ENCODE results near the gene POLR2E. TPM values are rescaled to one million over a fixed set of nuclear protein-coding genes. Genes with fewer than 3 reads are reported as not detected.

The POLR2E gene
- total RNA-seq, 4 donors from 2014 or later = 118 to 263 (median 228) TPM

DNA sequence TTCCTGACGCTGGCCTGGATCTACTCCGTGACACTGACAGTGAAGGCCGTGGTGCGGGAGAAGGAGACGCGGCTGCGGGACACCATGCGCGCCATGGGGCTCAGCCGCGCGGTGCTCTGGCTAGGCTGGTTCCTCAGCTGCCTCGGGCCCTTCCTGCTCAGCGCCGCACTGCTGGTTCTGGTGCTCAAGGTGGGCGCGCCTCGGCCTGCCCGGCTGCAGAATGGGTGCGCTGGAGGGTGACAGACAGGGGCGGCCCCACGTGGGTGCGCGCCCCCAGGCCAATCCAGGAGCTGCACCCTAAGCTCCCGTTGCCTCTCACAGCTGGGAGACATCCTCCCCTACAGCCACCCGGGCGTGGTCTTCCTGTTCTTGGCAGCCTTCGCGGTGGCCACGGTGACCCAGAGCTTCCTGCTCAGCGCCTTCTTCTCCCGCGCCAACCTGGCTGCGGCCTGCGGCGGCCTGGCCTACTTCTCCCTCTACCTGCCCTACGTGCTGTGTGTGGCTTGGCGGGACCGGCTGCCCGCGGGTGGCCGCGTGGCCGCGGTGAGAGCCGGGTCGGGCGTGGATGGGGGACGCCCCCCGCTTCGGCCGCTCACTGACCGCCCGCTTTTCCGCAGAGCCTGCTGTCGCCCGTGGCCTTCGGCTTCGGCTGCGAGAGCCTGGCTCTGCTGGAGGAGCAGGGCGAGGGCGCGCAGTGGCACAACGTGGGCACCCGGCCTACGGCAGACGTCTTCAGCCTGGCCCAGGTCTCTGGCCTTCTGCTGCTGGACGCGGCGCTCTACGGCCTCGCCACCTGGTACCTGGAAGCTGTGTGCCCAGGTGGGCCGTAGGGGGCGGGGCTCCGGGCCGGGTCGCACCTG lies 48.1 kb downstream of the POLR2E start:
- TF ChIP-seq POLR2A (IDR thresholded peaks at IDR 0.05) = no peak
- TF ChIP-seq, protein P1, sequence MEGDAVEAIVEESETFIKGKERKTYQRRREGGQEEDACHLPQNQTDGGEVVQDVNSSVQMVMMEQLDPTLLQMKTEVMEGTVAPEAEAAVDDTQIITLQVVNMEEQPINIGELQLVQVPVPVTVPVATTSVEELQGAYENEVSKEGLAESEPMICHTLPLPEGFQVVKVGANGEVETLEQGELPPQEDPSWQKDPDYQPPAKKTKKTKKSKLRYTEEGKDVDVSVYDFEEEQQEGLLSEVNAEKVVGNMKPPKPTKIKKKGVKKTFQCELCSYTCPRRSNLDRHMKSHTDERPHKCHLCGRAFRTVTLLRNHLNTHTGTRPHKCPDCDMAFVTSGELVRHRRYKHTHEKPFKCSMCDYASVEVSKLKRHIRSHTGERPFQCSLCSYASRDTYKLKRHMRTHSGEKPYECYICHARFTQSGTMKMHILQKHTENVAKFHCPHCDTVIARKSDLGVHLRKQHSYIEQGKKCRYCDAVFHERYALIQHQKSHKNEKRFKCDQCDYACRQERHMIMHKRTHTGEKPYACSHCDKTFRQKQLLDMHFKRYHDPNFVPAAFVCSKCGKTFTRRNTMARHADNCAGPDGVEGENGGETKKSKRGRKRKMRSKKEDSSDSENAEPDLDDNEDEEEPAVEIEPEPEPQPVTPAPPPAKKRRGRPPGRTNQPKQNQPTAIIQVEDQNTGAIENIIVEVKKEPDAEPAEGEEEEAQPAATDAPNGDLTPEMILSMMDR (IDR thresholded peaks at IDR 0.05 in 4 of 5, conservative IDR thresholded peaks at IDR 0.05 in 1 of 5) = no peak
- no peak overlapping the region for H3K4me3 ChIP-seq
- H3K36me3 ChIP-seq = peaks cover 0 to 12% of the 10 kb centered on the region in 2 donors
- DNase-seq (no peak), ATAC-seq (no peak)
- intact Hi-C loops (cut with DNase I; ENCODE audit: low total_unique reads) = no loop called here
- no peak overlapping the region for H3K27ac ChIP-seq
- peaks cover 4 to 7% of the 10 kb centered on the region in 2 donors for H3K4me1 ChIP-seq
- no peaks in the 10 kb centered on the region for H3K9me3 ChIP-seq
- H3K27me3 ChIP-seq = no peaks in the 10 kb centered on the region
- in situ Hi-C loops (cut with MboI; ENCODE audit: low sequenced_read_pairs in 4 of 4) = no loop called here

GRCh38 chr19:1046117-1046626 lies 49.0 kb downstream of the POLR2E start:
- Histone ChIP-seq H3K27ac (no peak overlapping the region), H3K9me3 (no peaks in the 10 kb centered on the region), H3K4me1 (peaks cover 13 to 14% of the 10 kb centered on the region in 2 donors), H3K36me3 (peaks cover 0 to 12% of the 10 kb centered on the region in 2 donors), H3K4me3 (no peak overlapping the region), H3K27me3 (no peaks in the 10 kb centered on the region)
- in situ Hi-C loops (cut with MboI; ENCODE audit: low sequenced_read_pairs in 4 of 4) = no loop called here
- DNase-seq = no peak
- intact Hi-C loops (cut with DNase I; ENCODE audit: low total_unique reads) = no loop called here
- TF ChIP-seq POLR2A (IDR thresholded peaks at IDR 0.05) = no peak
- TF ChIP-seq, protein P1 (IDR thresholded peaks at IDR 0.05 in 4 of 5, conservative IDR thresholded peaks at IDR 0.05 in 1 of 5) = no peak
- no peak for ATAC-seq

- in situ Hi-C loops (cut with MboI; ENCODE audit: low sequenced_read_pairs in 4 of 4) = no loop called here
- no peak for TF ChIP-seq POLR2A (IDR thresholded peaks at IDR 0.05)
- TF ChIP-seq, protein P1 (IDR thresholded peaks at IDR 0.05 in 4 of 5, conservative IDR thresholded peaks at IDR 0.05 in 1 of 5) = no peak
- Histone ChIP-seq H3K4me3 (no peak overlapping the region), H3K27ac (no peak overlapping the region), H3K36me3 (peaks cover 0 to 12% of the 10 kb centered on the region in 2 donors), H3K4me1 (peaks cover 20 to 23% of the 10 kb centered on the region in 2 donors), H3K9me3 (no peaks in the 10 kb centered on the region), H3K27me3 (no peaks in the 10 kb centered on the region)
- DNase-seq (peak in 1 of 2 donors; percentile 57), ATAC-seq (no peak)
- intact Hi-C loops (cut with DNase I; ENCODE audit: low total_unique reads) = no loop called here
Measured at GRCh38 chr19:1045247-1045603, 50.0 kb downstream of the POLR2E start.

GRCh38 chr19:1042689-1043511 lies 52.3 kb downstream of the POLR2E start:
- in situ Hi-C loops (cut with MboI; ENCODE audit: low sequenced_read_pairs in 4 of 4) = no loop called here
- Histone ChIP-seq H3K4me3 (peak overlapping the region in 2 of 4 donors; percentile 47 to 68), H3K27me3 (no peaks in the 10 kb centered on the region), H3K9me3 (no peaks in the 10 kb centered on the region), H3K4me1 (peaks cover 25 to 29% of the 10 kb centered on the region in 2 donors), H3K36me3 (peaks cover 0 to 12% of the 10 kb centered on the region in 2 donors), H3K27ac (peak overlapping the region in 3 of 4 donors; percentile 79 to 87 (median 85))
- intact Hi-C loops (cut with DNase I; ENCODE audit: low total_unique reads) = no loop called here
- DNase-seq (no peak), ATAC-seq (no peak)
- TF ChIP-seq, protein P1 (IDR thresholded peaks at IDR 0.05 in 4 of 5, conservative IDR thresholded peaks at IDR 0.05 in 1 of 5) = no peak
- TF ChIP-seq POLR2A (IDR thresholded peaks at IDR 0.05) = no peak
